Testis (tissue), 2 donors: ENCODE data around the gene RPP30.

Experiments used
- CTCF ChIP-seq, 3 experiments: fragments of 450-650 bp in 2 of 3; fragments of 200-600 bp in 1 of 3; sonication (generic) in 1 of 3; IDR thresholded peaks; one replicate each; pipeline ENCODE4 v1.5.1; 2016 to 2019; ENCODE audit warnings: antibody characterized with exemption in 3 of 3, mild to moderate bottlenecking in 2 of 3, moderate library complexity in 1 of 3
- POLR2A ChIP-seq: fragments of 450-650 bp; IDR thresholded peaks from one replicate; pipeline ENCODE4 v1.6.1; 2017; ENCODE audit warnings: antibody characterized with exemption, mild to moderate bottlenecking, moderate library complexity

DNA sequence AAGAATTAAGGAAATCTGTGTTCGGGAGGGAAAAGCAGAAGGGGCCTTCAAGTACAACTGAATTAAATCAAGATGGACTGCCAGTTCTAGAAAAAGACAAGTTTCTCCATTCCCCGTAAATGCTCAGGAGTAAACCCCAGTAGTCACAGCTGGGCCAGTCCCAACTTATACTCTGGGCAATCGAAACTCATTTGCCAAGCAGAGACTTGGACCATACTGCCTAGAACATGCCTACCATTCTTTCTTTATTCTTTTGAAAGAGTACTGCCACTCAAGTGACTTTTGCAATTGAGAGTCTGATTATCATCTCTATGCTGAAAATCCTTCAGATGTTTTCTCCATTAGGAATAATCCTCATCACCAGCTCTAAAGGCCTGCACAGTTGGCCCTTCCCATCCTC lies 21.4 kb downstream of the RPP30 start:
- TF ChIP-seq CTCF (IDR thresholded peaks at IDR 0.05) (no peak), POLR2A (no peak)
